NCI-H446 treated with DMSO at 0.1 percent for 48 hours (cell line): ENCODE results near the gene P2RX4.
"Not testable (repeated sequence)": the region's sequence is repeated elsewhere in the genome, so short reads cannot be mapped to it uniquely, and the experiment has no call there.

Experiments
- DNase-seq: peaks from one replicate; lab custom pipeline; 2025; lab: John Stamatoyannopoulos, UW

Gene P2RX4

GRCh38 chr12:121278169-121279070 is 68.5 kb downstream of the P2RX4 start:
- no peak for DNase-seq

GRCh38 chr12:121279071-121279375 is 69.1 kb downstream of the P2RX4 start:
- peak; percentile 22 for DNase-seq

GRCh38 chr12:121279507-121279915 is 69.6 kb downstream of the P2RX4 start:
- DNase-seq = peak; percentile 55

- not testable (repeated sequence) for DNase-seq
Measured at GRCh38 chr12:121280531-121280930, 70.6 kb downstream of the P2RX4 start.

- DNase-seq = not testable (repeated sequence)
Measured at GRCh38 chr12:121281116-121281515, 71.2 kb downstream of the P2RX4 start.

GRCh38 chr12:121282072-121282742 is 72.3 kb downstream of the P2RX4 start:
- DNase-seq = no peak

GRCh38 chr12:121282910-121283309 is 73.0 kb downstream of the P2RX4 start:
- not testable (repeated sequence) for DNase-seq

GRCh38 chr12:121283388-121283787 is 73.5 kb downstream of the P2RX4 start:
- no peak for DNase-seq
